Smooth muscle cell (in vitro differentiated cells): ENCODE results near the gene UTF1. TPM values are rescaled to one million over a fixed set of nuclear protein-coding genes. Genes with fewer than 3 reads are reported as not detected.

ENCODE experiments used
- DNase-seq: peaks from one replicate; lab custom pipeline; 2025; ENCODE audit not compliant: unreplicated experiment; lab: John Stamatoyannopoulos, UW
- H2AFZ ChIP-seq: fragments of 200-600 bp; sonication (generic); 2 replicates; pipeline ENCODE4 v1.6.0; 2016; ENCODE audit warnings: antibody characterized with exemption, low read depth, mild to moderate bottlenecking
- H3F3A ChIP-seq: fragments of 200-600 bp; sonication (generic); 2 replicates; pipeline ENCODE4 v1.6.0; 2017; ENCODE audit warnings: antibody characterized with exemption, low read depth
- H3K27ac ChIP-seq: fragments of 200-600 bp; sonication (generic); 2 replicates; pipeline ENCODE4 v1.5.1; 2016; ENCODE audit warnings: low read depth, mild to moderate bottlenecking
- H3K27me3 ChIP-seq: fragments of 200-600 bp; sonication (generic); 2 replicates; pipeline ENCODE4 v1.6.1; 2016; ENCODE audit warnings: low read depth, mild to moderate bottlenecking
- H3K36me3 ChIP-seq: fragments of 200-600 bp; sonication (generic); 2 replicates; pipeline ENCODE4 v1.5.1; 2016; ENCODE audit warnings: low read depth
- H3K4me1 ChIP-seq: fragments of 200-600 bp; sonication (generic); 2 replicates; pipeline ENCODE4 v1.5.1; 2016; ENCODE audit warnings: low read depth
- H3K4me2 ChIP-seq: fragments of 200-600 bp; sonication (generic); 2 replicates; pipeline ENCODE4 v1.6.0; 2016; ENCODE audit warnings: mild to moderate bottlenecking
- H3K4me3 ChIP-seq: fragments of 200-600 bp; sonication (generic); 2 replicates; pipeline ENCODE4 v1.5.1; 2016; ENCODE audit warnings: mild to moderate bottlenecking
- H3K79me2 ChIP-seq: fragments of 200-600 bp; sonication (generic); 2 replicates; pipeline ENCODE4 v1.6.0; 2016; ENCODE audit warnings: low read depth, mild to moderate bottlenecking
- H3K9ac ChIP-seq: fragments of 200-600 bp; sonication (generic); 2 replicates; pipeline ENCODE4 v1.6.0; 2016; ENCODE audit warnings: low read depth
- H3K9me3 ChIP-seq: fragments of 200-600 bp; sonication (generic); replicated peaks from 2 replicates; pipeline ENCODE4 v1.5.1; 2016; ENCODE audit warnings: low read depth
- H4K20me1 ChIP-seq: fragments of 200-600 bp; sonication (generic); 2 replicates; pipeline ENCODE4 v1.6.0; 2016; ENCODE audit warnings: low read depth
- WGBS: methylation state at CpG from one replicate; pipeline ENCODE4 v1.1.7; 2016; ENCODE audit warnings: low lambda C conversion rate; 5-methylcytosine and 5-hydroxymethylcytosine counted together
- polyA plus RNA-seq: library from polyadenylated mRNA; unstranded; fragments of >200 nt; fragmentation: Nextera tagmentation; extraction: Ambion mirVana; gene quantifications from 2 replicates; pipeline ENCODE4 v1.2.1, GENCODE V29; 2016
- total RNA-seq: library from RNA; depleted of rRNA; stranded (reverse); fragments of >200 nt; gene quantifications from 2 replicates; pipeline ENCODE4 v1.2.3, GENCODE V29; 2014
- TF ChIP-seq, protein P1 (sequence below): fragments of 200-600 bp; sonication (generic); IDR thresholded peaks from 2 replicates; pipeline ENCODE4 v1.5.1; 2017; ENCODE audit warnings: borderline replicate concordance, mild to moderate bottlenecking, antibody characterized with exemption; ENCODE audit not compliant: insufficient read depth, poor library complexity, severe bottlenecking

UTF1 gene
- total and polyA plus RNA-seq, 2 experiments from 2014 or later = not detected

- Histone ChIP-seq H3K27ac (peak overlapping the region; percentile 68), H3K4me1 (peaks cover 12% of the 10 kb centered on the region), H4K20me1 (peaks cover 14% of the 10 kb centered on the region), H3K36me3 (no peaks in the 10 kb centered on the region), H2AFZ (no peak overlapping the region), H3F3A (peaks cover 4% of the 10 kb centered on the region), H3K4me3 (no peak overlapping the region), H3K9ac (no peak overlapping the region), H3K9me3 (no peaks in the 10 kb centered on the region), H3K27me3 (peaks cover 23% of the 10 kb centered on the region), H3K4me2 (peak overlapping the region; percentile 63), H3K79me2 (no peaks in the 10 kb centered on the region)
- TF ChIP-seq, protein P1, sequence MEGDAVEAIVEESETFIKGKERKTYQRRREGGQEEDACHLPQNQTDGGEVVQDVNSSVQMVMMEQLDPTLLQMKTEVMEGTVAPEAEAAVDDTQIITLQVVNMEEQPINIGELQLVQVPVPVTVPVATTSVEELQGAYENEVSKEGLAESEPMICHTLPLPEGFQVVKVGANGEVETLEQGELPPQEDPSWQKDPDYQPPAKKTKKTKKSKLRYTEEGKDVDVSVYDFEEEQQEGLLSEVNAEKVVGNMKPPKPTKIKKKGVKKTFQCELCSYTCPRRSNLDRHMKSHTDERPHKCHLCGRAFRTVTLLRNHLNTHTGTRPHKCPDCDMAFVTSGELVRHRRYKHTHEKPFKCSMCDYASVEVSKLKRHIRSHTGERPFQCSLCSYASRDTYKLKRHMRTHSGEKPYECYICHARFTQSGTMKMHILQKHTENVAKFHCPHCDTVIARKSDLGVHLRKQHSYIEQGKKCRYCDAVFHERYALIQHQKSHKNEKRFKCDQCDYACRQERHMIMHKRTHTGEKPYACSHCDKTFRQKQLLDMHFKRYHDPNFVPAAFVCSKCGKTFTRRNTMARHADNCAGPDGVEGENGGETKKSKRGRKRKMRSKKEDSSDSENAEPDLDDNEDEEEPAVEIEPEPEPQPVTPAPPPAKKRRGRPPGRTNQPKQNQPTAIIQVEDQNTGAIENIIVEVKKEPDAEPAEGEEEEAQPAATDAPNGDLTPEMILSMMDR = no peak
- DNase-seq = no peak
- WGBS = 79% methylated on average over 12 of the region's 12 CpGs
Observed at GRCh38 chr10:133277993-133278576, 48.1 kb downstream of the UTF1 start.

DNA sequence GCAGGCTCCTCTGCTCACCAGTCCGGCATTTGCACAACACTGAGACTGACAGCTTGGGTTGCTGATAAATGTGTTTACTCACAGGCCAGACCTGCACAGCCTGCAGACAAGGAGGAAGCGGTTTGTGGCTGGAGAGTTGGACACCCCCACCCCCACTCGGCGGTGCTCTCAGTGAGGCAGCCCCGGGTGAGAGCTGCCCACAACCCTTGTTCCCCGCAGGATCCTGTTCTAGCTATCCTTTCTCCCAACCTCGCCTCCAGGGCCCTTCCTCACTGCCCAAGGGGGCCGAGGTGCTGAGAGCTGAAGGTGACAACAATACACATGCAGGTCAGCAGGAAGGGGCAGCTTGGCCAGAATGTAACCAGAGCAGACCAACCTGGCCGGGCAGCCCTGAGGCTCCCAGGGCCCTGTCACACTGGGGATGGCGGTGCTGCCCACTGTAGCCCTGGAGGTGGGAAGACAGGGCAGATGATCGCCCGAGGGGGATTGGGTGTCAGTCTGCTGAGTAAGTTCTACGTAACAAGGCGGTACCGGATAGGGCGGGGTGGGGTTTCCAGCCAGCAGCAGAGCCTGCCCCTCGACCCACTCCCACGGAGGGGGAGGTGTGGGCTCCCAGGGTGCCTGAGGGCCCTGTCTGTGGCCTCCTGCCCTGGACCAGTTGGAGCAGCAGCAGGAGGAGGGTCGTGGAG lies 48.7 kb downstream of the UTF1 start:
- Histone ChIP-seq H3K9me3 (no peaks in the 10 kb centered on the region), H3K36me3 (no peaks in the 10 kb centered on the region), H2AFZ (no peak overlapping the region), H3K79me2 (no peaks in the 10 kb centered on the region), H3K27me3 (peaks cover 23% of the 10 kb centered on the region), H3K27ac (peak overlapping the region; percentile 68), H3K4me2 (peak overlapping the region; percentile 63), H3K4me1 (peaks cover 12% of the 10 kb centered on the region), H4K20me1 (peaks cover 14% of the 10 kb centered on the region), H3K9ac (no peak overlapping the region), H3F3A (peaks cover 4% of the 10 kb centered on the region), H3K4me3 (no peak overlapping the region)
- WGBS = 54% methylated on average over 17 of the region's 19 CpGs
- TF ChIP-seq, protein P1 = no peak
- no peak for DNase-seq

DNA sequence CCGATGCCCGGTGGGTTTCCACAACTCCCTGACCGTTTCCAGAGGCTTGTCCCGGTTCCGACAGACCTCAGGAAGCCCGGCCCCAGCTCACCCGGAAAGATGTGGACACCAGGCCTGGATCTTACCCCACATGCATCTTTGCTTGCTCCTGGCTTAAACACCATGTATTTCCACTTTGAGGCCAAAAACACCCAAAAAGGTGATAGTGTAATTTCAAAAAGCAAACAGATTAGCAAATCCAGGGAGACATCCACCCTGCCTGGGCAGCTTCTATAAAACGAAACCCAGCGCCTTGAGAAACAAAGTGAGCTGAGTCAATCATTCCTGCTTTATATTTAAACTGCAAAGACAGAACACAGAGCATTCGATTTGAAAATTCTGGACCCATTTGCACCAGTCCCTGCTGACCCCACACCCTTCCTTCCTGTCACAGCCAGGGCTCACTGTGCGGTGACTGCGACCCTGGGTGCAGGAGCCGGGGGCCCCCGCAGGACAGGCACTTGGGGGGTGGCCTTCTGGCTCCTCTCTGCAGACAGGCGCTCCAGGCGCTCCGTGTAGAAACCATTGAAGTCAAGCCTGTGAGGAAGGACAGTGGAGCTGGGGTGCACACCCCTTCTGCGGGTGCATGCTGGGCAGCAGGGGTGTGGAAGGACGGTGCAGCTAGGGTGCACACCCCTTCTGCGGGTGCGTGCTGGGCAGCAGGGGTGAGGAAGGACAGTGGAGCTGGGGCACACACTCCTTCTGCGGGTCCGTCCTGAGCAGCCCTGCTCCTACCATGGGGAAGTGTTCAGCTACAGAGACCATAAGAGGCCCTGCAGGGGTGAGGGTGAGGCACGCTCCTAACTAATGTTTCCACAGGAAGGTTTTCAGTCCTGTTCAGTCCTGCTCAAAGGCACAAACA lies 49.6 kb downstream of the UTF1 start:
- Histone ChIP-seq H3K36me3 (no peaks in the 10 kb centered on the region), H2AFZ (no peak overlapping the region), H3K4me2 (no peak overlapping the region), H3K27ac (peak overlapping the region; percentile 68), H3K27me3 (peaks cover 23% of the 10 kb centered on the region), H3K79me2 (no peaks in the 10 kb centered on the region), H3F3A (peaks cover 4% of the 10 kb centered on the region), H3K9me3 (no peaks in the 10 kb centered on the region), H3K4me1 (peaks cover 12% of the 10 kb centered on the region), H4K20me1 (peaks cover 14% of the 10 kb centered on the region), H3K4me3 (no peak overlapping the region), H3K9ac (no peak overlapping the region)
- no peak for DNase-seq
- 88% methylated on average over 24 of the region's 24 CpGs for WGBS
- TF ChIP-seq, protein P1 = no peak
